ENCODE data around the gene SOX18. TPM values are rescaled to one million over a fixed set of nuclear protein-coding genes. Genes with fewer than 3 reads are reported as not detected.

SOX18 gene
- total RNA-seq, 4 donors from 2014 or later: 4.4 to 13.3 (median 7.1) TPM

- H3K9me3 ChIP-seq: no peaks in the 10 kb centered on the region
- WGBS, 2 donors (ENCODE audit: low coverage in 1 of 2): 81% methylated on average over 10 of the region's 12 CpGs; no CpG with 5 or more reads in 1 of the 2 donors
- peaks cover 0 to 12% (median 0%) of the 10 kb centered on the region in 3 donors for H3K4me1 ChIP-seq
- H3K27ac ChIP-seq: no peak overlapping the region
- H3K36me3 ChIP-seq: peaks cover 2 to 100% of the 10 kb centered on the region in 2 donors
- TF ChIP-seq POLR2AphosphoS5 (IDR thresholded peaks at IDR 0.05): no peak
- TF ChIP-seq EP300 (IDR thresholded peaks at IDR 0.05): no peak
- no peak for TF ChIP-seq CTCF (IDR thresholded peaks at IDR 0.05)
- TF ChIP-seq POLR2A (IDR thresholded peaks at IDR 0.05): no peak
- ATAC-seq: no peak
- H3K27me3 ChIP-seq: no peaks in the 10 kb centered on the region
- H3K4me3 ChIP-seq: no peak overlapping the region
Observed at GRCh38 chr20:64000906-64001305, 48.5 kb downstream of the SOX18 start.

Small RNA genes within 50 kb of the gene (small RNA-seq; reads per million reads assigned to genes)
- gene AL355803.1 (0 reads per million in 4 donors), gene MIR6813 (0 reads per million in 4 donors)

Other genes with a start within 250 kb of the SOX18 start
- 10 to 100 TPM in 2 of 4 donors, 1 to 10 TPM in 2; 8.1 to 13.8 (median 10.2) TPM for gene ZBTB46, start 218.4 kb downstream of the SOX18 start, total RNA-seq
- gene ABHD16B, start 188.1 kb downstream of the SOX18 start, total RNA-seq: not detected
- gene TPD52L2, start 184.4 kb downstream of the SOX18 start, total RNA-seq: 100 to 1,000 TPM; 136 to 157 (median 145) TPM
- gene DNAJC5, start 154.5 kb downstream of the SOX18 start, total RNA-seq: 10 to 100 TPM; 44.7 to 70.6 (median 47.6) TPM
- 10 to 100 TPM; 19.8 to 27.7 (median 22.6) TPM for gene UCKL1, start 93.2 kb downstream of the SOX18 start, total RNA-seq
- gene ZNF512B, start 79.7 kb downstream of the SOX18 start, total RNA-seq: 10 to 100 TPM in 2 of 4 donors, 1 to 10 TPM in 2; 9.0 to 13.8 (median 10.0) TPM
- 1 to 10 TPM in 2 of 4 donors, under 1 TPM in 2; 0.62 to 4.6 (median 1.9) TPM for gene SAMD10, start 70.0 kb downstream of the SOX18 start, total RNA-seq
- 10 to 100 TPM; 53.7 to 73.0 (median 67.6) TPM for gene PRPF6, start 68.5 kb downstream of the SOX18 start, total RNA-seq
- gene C20orf204, start 13.5 kb downstream of the SOX18 start, total RNA-seq: 1 to 10 TPM in 1 of 4 donors, under 1 TPM in 2, not detected in 1; 0.40 to 1.6 (median 0.58) TPM
- 10 to 100 TPM; 28.1 to 39.7 (median 33.6) TPM for gene TCEA2, start 13.6 kb upstream of the SOX18 start, total RNA-seq
- 10 to 100 TPM in 2 of 4 donors, 1 to 10 TPM in 2; 3.4 to 16.0 (median 10.5) TPM for gene RGS19, start 29.9 kb upstream of the SOX18 start, total RNA-seq
- gene OPRL1, start 30.4 kb upstream of the SOX18 start, total RNA-seq: 1 to 10 TPM in 1 of 4 donors, under 1 TPM in 3; 0.50 to 1.1 (median 0.66) TPM
- under 1 TPM in 1 of 4 donors, not detected in 3; 0.81 TPM for gene LKAAEAR1, start 34.8 kb upstream of the SOX18 start, total RNA-seq
- gene NPBWR2, start 57.9 kb upstream of the SOX18 start, total RNA-seq: not detected
- gene MYT1, start 114.8 kb upstream of the SOX18 start, total RNA-seq: under 1 TPM in 2 of 4 donors, not detected in 2; 0.04 to 0.27 TPM
- gene PCMTD2, start 206.1 kb upstream of the SOX18 start, total RNA-seq: 10 to 100 TPM; 46.0 to 70.0 (median 48.1) TPM

Measured in gastroesophageal sphincter (tissue), 4 donors.